Endothelial cell of umbilical vein (primary cell): ENCODE measurements around the gene CCDC185. TPM values are rescaled to one million over a fixed set of nuclear protein-coding genes. Genes with fewer than 3 reads are reported as not detected.

Experiments
- BruUV-seq: library from RNA; stranded (reverse); fragments of 400-500 nt; replicated peaks from 2 replicates; lab custom pipeline; 2021; lab: Mats Ljungman, UMichigan
- CTCF ChIA-PET: fragments of 300-600, 350-600 bp; sonication (Branson Sonifier 250); formaldehyde crosslinking; loops from one replicate; lab custom pipeline; 2021; ENCODE audit warnings: antibody characterized with exemption, inconsistent platforms; lab: Charles Lee
- POLR2A ChIA-PET: fragments of 300-600, 350-600 bp; sonication (Branson Sonifier 250); formaldehyde crosslinking; loops from one replicate; lab custom pipeline; 2021; ENCODE audit warnings: antibody characterized with exemption, inconsistent platforms; lab: Charles Lee
- DNase-seq: peaks from one replicate; pipeline ENCODE4 v3.0.0-alpha.2; 2011; ENCODE audit warnings: low read depth, low spot score
- FAIRE-seq: peaks from 2 replicates; lab custom pipeline; 2011; peaks lifted over from hg19 to GRCh38; lab: Jason Lieb, UNC
- H2AFZ ChIP-seq: 2 replicates; pipeline ENCODE4 v1.6.0; 2012; ENCODE audit warnings: low read depth, low read length, control low read depth, inconsistent platforms
- H3K27ac ChIP-seq: 2 replicates; pipeline ENCODE4 v1.5.1; 2011; ENCODE audit warnings: low read depth, mild to moderate bottlenecking, control low read depth, low read length, moderate library complexity; ENCODE audit not compliant: insufficient read depth
- H3K27me3 ChIP-seq, 2 experiments: 2 replicates each; pipeline versions ENCODE4 v1.6.0 to v1.6.1; 2011; ENCODE audit warnings: low read length in 2 of 2, mixed read lengths in 1 of 2; ENCODE audit not compliant: control insufficient read depth in 2 of 2, insufficient read depth in 2 of 2
- H3K36me3 ChIP-seq, 2 experiments: 2 replicates in 1 of 2; 3 replicates in 1 of 2; pipeline ENCODE4 v1.5.1; 2011; ENCODE audit warnings: low read length in 2 of 2, mild to moderate bottlenecking in 1 of 2, moderate library complexity in 1 of 2; ENCODE audit not compliant: control insufficient read depth in 2 of 2, insufficient read depth in 2 of 2; ENCODE audit errors: extremely low read depth in 1 of 2
- H3K4me1 ChIP-seq: 3 replicates; pipeline ENCODE4 v1.5.1; 2011; ENCODE audit warnings: mild to moderate bottlenecking, low read length; ENCODE audit not compliant: control insufficient read depth, insufficient read depth; ENCODE audit errors: extremely low read depth
- H3K4me2 ChIP-seq: 2 replicates; pipeline ENCODE4 v1.6.1; 2011; ENCODE audit warnings: low read length, control low read depth, mixed read lengths; ENCODE audit not compliant: insufficient read depth
- H3K4me3 ChIP-seq, 3 experiments: fragments of 200-600 bp in 1 of 3; sonication (generic), shearing (Covaris generic) in 1 of 3; replicated peaks in 1 of 3; 2 replicates each; pipeline ENCODE4 v1.5.1; 2011 to 2016; ENCODE audit warnings: control low read depth in 3 of 3, low read length in 3 of 3, mild to moderate bottlenecking in 2 of 3, inconsistent platforms in 1 of 3, low read depth in 1 of 3, moderate library complexity in 1 of 3; ENCODE audit not compliant: insufficient read depth in 1 of 3
- H3K79me2 ChIP-seq: 2 replicates; pipeline ENCODE4 v1.6.0; 2012; ENCODE audit warnings: low read length, inconsistent platforms; ENCODE audit not compliant: control insufficient read depth, insufficient read depth
- H3K9ac ChIP-seq: replicated peaks from 2 replicates; pipeline ENCODE3; 2011; ENCODE audit warnings: low read length, control low read depth; ENCODE audit not compliant: insufficient read depth; ENCODE audit errors: extremely low read depth
- H3K9me1 ChIP-seq: replicated peaks from 3 replicates; pipeline ENCODE4 v1.6.0; 2011; ENCODE audit warnings: mild to moderate bottlenecking, low read length; ENCODE audit not compliant: control insufficient read depth, insufficient read depth; ENCODE audit errors: extremely low read depth
- H3K9me3 ChIP-seq: replicated peaks from 2 replicates; pipeline ENCODE4 v1.5.1; 2012; ENCODE audit warnings: low read length, inconsistent platforms; ENCODE audit not compliant: control insufficient read depth, insufficient read depth
- H4K20me1 ChIP-seq: replicated peaks from 2 replicates; pipeline ENCODE3; 2011; ENCODE audit warnings: mild to moderate bottlenecking, low read length; ENCODE audit not compliant: control insufficient read depth, insufficient read depth; ENCODE audit errors: extremely low read depth
- EZH2 ChIP-seq: IDR thresholded peaks from 2 replicates; pipeline ENCODE4 v1.6.1; 2012; ENCODE audit warnings: borderline replicate concordance, low read depth, mild to moderate bottlenecking, moderate library complexity, low read length, inconsistent platforms; ENCODE audit not compliant: severe bottlenecking
- FOS ChIP-seq: IDR thresholded peaks from 2 replicates; pipeline ENCODE4 v1.6.1; 2011; ENCODE audit warnings: mild to moderate bottlenecking, low read length, moderate library complexity, borderline replicate concordance; ENCODE audit not compliant: insufficient read depth
- GATA2 ChIP-seq: IDR thresholded peaks from 2 replicates; pipeline ENCODE4 v1.7.0; 2011; ENCODE audit warnings: low read depth, mild to moderate bottlenecking, moderate library complexity, mixed read lengths, low read length; ENCODE audit not compliant: insufficient read length, insufficient read depth
- JUN ChIP-seq: IDR thresholded peaks from 2 replicates; pipeline ENCODE4 v1.6.1; 2011; ENCODE audit warnings: borderline replicate concordance, low read depth; ENCODE audit not compliant: insufficient read length, insufficient read depth
- MYC ChIP-seq: IDR thresholded peaks from one replicate; pipeline ENCODE4 v1.6.1; 2011; ENCODE audit warnings: mild to moderate bottlenecking, low read depth, low read length
- POLR2A ChIP-seq: IDR thresholded peaks from 2 replicates; pipeline ENCODE4 v1.6.1; 2012; ENCODE audit warnings: low read depth, mild to moderate bottlenecking, control low read depth, low read length
- POLR2AphosphoS5 ChIP-seq: IDR thresholded peaks from 2 replicates; pipeline ENCODE4 v1.6.1; 2012; ENCODE audit warnings: low read depth, mild to moderate bottlenecking, control low read depth, low read length, moderate library complexity; ENCODE audit not compliant: insufficient read depth
- dilution Hi-C: fragments of 300-500 bp; cut with MboI; formaldehyde crosslinking; loops from one replicate; pipeline ENCODE4 v1.15.0; 2019; ENCODE audit warnings: low sequenced_read_pairs; ENCODE audit not compliant: extremely low pct_ligation_motif_present
- intact Hi-C: fragments of 100-400 bp; cut with micrococcal nuclease; formaldehyde crosslinking; loops from one replicate; pipeline ENCODE4 v1.10.0; 2022
- polyA plus RNA-seq, 4 experiments: library from polyadenylated mRNA; depleted of rRNA in 3 of 4; stranded (reverse) in 3 of 4; unstranded in 1 of 4; fragments of >200 nt; gene quantifications; 2 replicates each; pipeline versions ENCODE4 v1.2.1 to v1.2.3, GENCODE V29; 2011 to 2012; ENCODE audit warnings: missing spikeins in 1 of 4
- total RNA-seq: library from RNA; stranded (reverse); gene quantifications from 2 replicates; pipeline ENCODE4 v1.2.3, GENCODE V29; 2021
- TF ChIP-seq, protein P1 (sequence below): IDR thresholded peaks from 2 replicates; pipeline ENCODE4 v1.6.1; 2011; ENCODE audit not compliant: insufficient read depth, insufficient read length
- TF ChIP-seq, protein P2 (sequence below), 2 donors: IDR thresholded peaks; 1 replicate in 1 of 2; 2 replicates in 1 of 2; pipeline ENCODE4 v1.5.1; 2011; ENCODE audit warnings: low read length in 2 of 2, mild to moderate bottlenecking in 2 of 2, moderate library complexity in 2 of 2, control low read depth in 1 of 2, inconsistent platforms in 1 of 2, low read depth in 1 of 2; ENCODE audit not compliant: insufficient read depth in 1 of 2; ENCODE audit errors: extremely low read depth in 1 of 2

The CCDC185 gene
- total and polyA plus RNA-seq, 2 donors (not counting 3 experiments of a cell fraction or from before 2014, with no cell fraction given): not detected

DNA sequence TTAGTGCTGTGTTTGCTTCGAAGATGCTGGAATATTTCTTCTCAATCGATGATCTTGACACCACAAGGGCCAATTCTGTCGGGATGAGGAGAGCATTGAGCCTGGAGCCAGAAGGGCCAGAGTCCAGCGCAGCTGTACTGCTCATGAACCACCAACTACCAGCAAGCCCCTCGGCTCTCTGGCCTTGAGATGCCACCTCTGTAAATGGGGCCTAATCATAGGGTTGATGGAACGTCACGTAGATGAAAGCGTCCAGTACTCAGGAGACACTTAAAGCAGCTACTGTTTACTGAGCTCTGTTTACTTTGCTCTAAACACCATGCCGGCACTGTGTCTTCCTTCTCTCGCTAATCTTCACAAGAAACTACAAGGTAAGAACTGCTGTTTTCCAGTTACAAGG is 26.3 kb downstream of the CCDC185 start:
- TF ChIP-seq POLR2AphosphoS5 (no peak), FOS (no peak), GATA2 (no peak), EZH2 (no peak), MYC (no peak), JUN (no peak), POLR2A (no peak)
- TF ChIP-seq, protein P1, sequence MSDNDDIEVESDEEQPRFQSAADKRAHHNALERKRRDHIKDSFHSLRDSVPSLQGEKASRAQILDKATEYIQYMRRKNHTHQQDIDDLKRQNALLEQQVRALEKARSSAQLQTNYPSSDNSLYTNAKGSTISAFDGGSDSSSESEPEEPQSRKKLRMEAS: no peak
- TF ChIP-seq, protein P2, sequence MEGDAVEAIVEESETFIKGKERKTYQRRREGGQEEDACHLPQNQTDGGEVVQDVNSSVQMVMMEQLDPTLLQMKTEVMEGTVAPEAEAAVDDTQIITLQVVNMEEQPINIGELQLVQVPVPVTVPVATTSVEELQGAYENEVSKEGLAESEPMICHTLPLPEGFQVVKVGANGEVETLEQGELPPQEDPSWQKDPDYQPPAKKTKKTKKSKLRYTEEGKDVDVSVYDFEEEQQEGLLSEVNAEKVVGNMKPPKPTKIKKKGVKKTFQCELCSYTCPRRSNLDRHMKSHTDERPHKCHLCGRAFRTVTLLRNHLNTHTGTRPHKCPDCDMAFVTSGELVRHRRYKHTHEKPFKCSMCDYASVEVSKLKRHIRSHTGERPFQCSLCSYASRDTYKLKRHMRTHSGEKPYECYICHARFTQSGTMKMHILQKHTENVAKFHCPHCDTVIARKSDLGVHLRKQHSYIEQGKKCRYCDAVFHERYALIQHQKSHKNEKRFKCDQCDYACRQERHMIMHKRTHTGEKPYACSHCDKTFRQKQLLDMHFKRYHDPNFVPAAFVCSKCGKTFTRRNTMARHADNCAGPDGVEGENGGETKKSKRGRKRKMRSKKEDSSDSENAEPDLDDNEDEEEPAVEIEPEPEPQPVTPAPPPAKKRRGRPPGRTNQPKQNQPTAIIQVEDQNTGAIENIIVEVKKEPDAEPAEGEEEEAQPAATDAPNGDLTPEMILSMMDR (IDR thresholded peaks at IDR 0.05; ENCODE audit: extremely low read depth in 1 of 2, insufficient read depth in 1 of 2, low read depth in 1 of 2, low read length in 2 of 2): no peak

More for the DNA sequence above, 26.3 kb downstream of the CCDC185 start:
- ChIA-PET CTCF (no interaction called here), POLR2A (no interaction called here)
- Histone ChIP-seq H3K4me3 (no peak overlapping the region), H4K20me1 (no peaks in the 10 kb centered on the region), H3K27me3 (no peaks in the 10 kb centered on the region), H3K79me2 (no peaks in the 10 kb centered on the region), H2AFZ (no peak overlapping the region), H3K36me3 (no peaks in the 10 kb centered on the region), H3K9me1 (no peaks in the 10 kb centered on the region), H3K9ac (no peak overlapping the region), H3K4me1 (no peaks in the 10 kb centered on the region), H3K9me3 (no peaks in the 10 kb centered on the region), H3K4me2 (no peak overlapping the region), H3K27ac (no peak overlapping the region)
- intact Hi-C loops (no loop called here), dilution Hi-C loops (no loop called here)
- DNase-seq: no peak
- FAIRE-seq: no peak
- BruUV-seq: no TSS peak
